MV-4-11 (cell line): Measurements from ENCODE around the gene HASPIN.

Experiments used
- DNase-seq: peaks from one replicate; lab custom pipeline; 2025; lab: John Stamatoyannopoulos, UW

Gene HASPIN

DNA sequence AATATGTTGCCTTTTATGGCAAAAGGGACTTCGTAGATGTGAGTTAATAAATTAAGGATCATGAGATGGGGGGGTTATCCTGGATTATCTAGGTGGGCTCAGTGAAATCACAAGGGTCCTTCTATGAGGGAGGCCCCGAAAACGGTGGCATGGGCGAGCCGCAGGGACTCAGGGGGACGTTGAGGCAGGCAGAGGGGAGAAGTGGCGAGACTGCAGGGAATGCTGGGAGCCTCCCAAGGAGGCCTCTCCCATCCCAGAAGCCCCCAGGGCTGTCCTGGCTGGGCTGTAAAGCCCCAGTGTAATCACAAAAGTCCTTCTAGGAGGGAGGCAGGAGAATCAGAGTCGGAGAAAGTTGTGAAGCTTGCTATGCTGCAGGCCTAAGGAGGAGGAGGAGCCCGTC is 42.3 kb downstream of the HASPIN start:
- no peak for DNase-seq

DNA sequence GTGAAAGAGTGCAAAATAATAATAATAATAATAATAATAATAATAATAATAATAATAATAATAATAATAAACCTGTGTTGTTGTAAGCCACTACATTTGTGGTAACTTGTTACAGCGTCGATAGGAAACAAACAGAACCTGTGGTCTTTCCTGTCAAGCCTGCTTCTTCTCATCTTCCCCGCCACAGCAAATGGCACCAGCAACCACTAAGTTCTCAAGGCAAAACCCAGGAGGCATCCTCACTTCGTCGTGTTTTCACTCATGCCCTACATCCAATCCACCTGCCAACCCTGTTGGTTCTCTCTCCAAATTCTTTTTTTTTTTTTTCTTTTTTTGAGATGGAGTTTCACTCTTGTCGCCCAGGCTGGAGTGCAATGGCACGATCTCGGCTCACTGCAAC is 43.1 kb downstream of the HASPIN start:
- no peak for DNase-seq

DNA sequence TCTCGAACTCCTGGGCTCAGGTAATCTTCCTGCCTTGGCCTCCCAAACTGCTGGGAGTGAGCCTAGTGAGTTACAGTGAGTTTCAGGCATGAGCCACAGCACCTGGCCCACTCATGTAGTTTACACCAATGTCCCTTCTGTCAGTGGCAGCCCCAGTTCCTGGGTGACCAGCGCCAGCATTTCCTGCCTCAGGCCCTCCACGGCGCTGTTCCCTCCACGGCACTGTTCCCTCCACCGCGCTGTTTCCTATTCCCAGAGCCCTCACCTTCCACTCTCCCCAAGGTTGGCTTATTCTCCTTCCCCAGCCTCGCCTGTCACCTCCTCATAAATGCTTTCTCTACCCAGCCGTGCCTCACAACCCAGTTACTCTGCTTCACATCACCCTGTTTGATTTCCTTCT is 44.6 kb downstream of the HASPIN start:
- no peak for DNase-seq

DNA sequence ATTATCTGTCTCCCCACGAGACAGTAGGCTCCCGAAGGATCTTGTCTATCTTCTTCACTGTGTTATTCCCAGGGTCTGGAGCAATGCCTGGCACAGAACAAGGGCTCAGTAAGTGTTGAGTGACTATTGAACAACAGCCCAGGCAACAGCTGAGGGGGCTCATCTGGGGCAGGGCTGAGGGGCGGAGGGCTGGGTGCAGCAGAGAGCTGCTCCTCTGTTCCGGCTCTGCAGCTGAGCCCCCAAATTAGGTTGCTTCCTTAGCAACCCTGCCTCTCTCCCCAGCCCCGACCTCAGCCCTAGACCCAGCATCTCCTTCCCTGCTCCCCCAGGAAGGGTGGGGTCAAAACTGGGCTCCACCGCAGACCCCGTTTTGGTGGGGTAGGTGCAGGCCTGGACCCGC is 45.1 kb downstream of the HASPIN start:
- no peak for DNase-seq

DNA sequence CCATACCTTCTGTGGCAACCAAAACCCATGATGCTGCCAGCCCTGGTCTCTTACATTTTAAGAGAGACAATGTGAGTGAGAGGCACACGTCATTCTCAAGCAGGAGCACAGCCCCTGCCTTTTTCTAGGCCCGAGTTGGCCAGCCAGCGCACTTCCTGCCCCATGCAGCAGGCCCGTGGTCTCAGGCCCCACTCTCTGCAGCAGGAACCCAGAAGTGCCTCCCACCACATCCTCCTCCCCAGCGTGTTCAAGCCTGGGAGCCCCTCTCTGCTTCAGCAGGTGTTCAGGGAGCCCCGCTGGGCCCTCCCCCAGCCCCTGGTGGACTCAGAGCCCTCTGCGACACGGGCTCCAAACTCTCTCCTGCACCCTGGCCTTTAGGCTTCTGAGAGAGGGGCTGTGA is 46.8 kb downstream of the HASPIN start:
- peak; percentile 21 for DNase-seq

DNA sequence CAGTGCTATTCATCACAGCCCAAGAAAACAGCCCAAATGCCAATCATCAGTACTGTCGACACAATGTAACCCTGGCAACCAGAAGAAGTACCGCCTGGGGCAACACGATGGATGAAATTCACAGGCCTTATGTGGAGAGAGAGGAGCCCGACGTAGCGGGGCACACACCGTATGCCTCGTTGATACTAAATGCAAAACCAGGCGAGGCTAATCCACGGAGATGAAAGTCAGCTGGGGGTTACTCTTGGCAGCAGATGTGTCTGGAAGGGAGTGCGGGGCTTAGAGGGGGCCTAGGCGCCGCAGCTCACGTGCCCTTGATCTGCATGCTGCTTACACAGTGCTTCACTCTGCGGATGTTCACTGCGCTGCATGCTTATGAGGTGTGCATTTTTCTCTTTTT is 47.4 kb downstream of the HASPIN start:
- DNase-seq: no peak

DNA sequence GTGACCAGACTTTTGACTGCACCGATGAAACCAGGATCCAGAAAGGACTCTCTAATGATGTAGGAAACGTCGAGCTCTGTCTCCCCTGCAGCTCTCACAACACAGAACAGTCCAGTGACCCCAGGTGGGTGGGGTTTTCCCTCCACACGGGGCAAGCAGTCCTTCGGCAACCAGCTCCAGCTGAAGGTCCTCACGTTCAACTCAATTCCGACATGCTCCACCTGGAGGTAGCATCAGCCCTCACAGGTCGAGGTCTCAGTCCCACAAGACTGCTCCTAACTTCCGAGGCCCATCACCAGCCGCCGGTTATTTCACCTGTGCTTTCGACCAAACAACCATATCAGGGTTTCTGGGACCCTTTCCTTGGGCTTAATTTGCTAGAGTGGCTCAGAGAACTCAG is 49.1 kb downstream of the HASPIN start:
- no peak for DNase-seq

DNA sequence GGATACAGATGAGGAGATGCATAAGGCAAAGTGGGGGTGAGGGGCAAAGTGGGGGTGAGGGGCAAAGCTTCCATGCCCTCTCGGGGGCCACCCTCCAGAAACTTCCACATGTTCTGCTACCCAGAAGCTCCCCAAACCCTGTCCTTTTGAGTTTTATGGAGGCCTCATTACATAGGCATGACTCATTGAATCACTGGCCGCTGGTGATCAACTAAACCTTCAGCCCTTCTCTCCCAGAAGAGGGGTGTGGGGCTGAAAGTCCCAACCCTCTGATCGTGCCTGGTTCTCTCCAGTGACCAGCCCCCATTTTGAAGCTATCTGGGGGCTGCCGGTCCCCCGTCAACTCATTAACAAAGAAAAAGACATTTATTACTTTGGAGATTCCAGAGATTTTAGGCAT is 49.8 kb downstream of the HASPIN start:
- no peak for DNase-seq

DNA sequence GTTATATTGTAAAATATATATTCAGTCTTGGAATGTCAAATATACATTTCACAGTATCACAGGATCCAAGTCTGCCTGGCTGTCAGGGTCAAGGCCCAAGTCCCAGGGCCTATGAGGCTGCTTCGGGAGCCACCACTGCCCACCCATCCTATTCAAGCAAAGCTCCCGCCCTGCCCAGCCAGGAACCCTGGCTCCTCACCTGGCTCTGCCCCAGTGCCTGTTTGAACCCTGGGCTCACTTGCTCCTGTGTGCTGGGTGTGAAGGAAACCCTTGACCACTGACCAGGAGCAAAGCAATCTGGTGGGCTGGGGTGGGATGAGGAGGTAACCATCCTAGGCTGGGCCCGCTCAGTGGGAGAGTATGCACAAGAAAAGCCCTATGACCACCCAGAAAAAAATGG is 50.3 kb downstream of the HASPIN start:
- no peak for DNase-seq
